ENCODE results near the gene DIPK2B. TPM values are rescaled to one million over a fixed set of nuclear protein-coding genes. Genes with fewer than 3 reads are reported as not detected.

Gene DIPK2B
- total RNA-seq, 1 donor from 2014 or later, result not detected

GRCh38 chrX:45187731-45188130, 12.9 kb downstream of the DIPK2B start:
- H3K9me3 Mint-ChIP-seq (ENCODE audit: low read depth), result no peaks in the 10 kb centered on the region
- no peaks in the 10 kb centered on the region for H3K27me3 Mint-ChIP-seq (ENCODE audit: low read depth)
- H3K27ac Mint-ChIP-seq (ENCODE audit: unreplicated experiment), result no peak overlapping the region
- H3K4me3 Mint-ChIP-seq (ENCODE audit: unreplicated experiment), result peak overlapping the region; percentile 70
- H3K36me3 Mint-ChIP-seq (ENCODE audit: low read depth), result no peaks in the 10 kb centered on the region
- no peak for TF ChIP-seq CTCF (IDR thresholded peaks at IDR 0.05)
- H3K4me1 Mint-ChIP-seq (ENCODE audit: low read depth), result peaks cover 11% of the 10 kb centered on the region
- DNase-seq (ENCODE audit: low spot score), result no peak

- Mint-ChIP-seq H3K4me3 (ENCODE audit: unreplicated experiment) (peak overlapping the region; percentile 70), H3K9me3 (ENCODE audit: low read depth) (peaks cover 5% of the 10 kb centered on the region), H3K4me1 (ENCODE audit: low read depth) (peaks cover 11% of the 10 kb centered on the region), H3K27ac (ENCODE audit: unreplicated experiment) (no peak overlapping the region), H3K27me3 (ENCODE audit: low read depth) (no peaks in the 10 kb centered on the region), H3K36me3 (ENCODE audit: low read depth) (no peaks in the 10 kb centered on the region)
- no peak for TF ChIP-seq CTCF (IDR thresholded peaks at IDR 0.05)
- no peak for DNase-seq (ENCODE audit: low spot score)
These were observed 14.0 kb downstream of the DIPK2B start for GRCh38 chrX:45186643-45187026.

- Mint-ChIP-seq H3K36me3 (ENCODE audit: low read depth) (no peaks in the 10 kb centered on the region), H3K4me1 (ENCODE audit: low read depth) (peaks cover 11% of the 10 kb centered on the region), H3K27me3 (ENCODE audit: low read depth) (no peaks in the 10 kb centered on the region), H3K27ac (ENCODE audit: unreplicated experiment) (no peak overlapping the region), H3K9me3 (ENCODE audit: low read depth) (peaks cover 20% of the 10 kb centered on the region), H3K4me3 (ENCODE audit: unreplicated experiment) (no peak overlapping the region)
- TF ChIP-seq CTCF (IDR thresholded peaks at IDR 0.05), result no peak
- no peak for DNase-seq (ENCODE audit: low spot score)
These were observed 16.5 kb downstream of the DIPK2B start for GRCh38 chrX:45184211-45184610.

- H3K36me3 Mint-ChIP-seq (ENCODE audit: low read depth), result no peaks in the 10 kb centered on the region
- peaks cover 20% of the 10 kb centered on the region for H3K9me3 Mint-ChIP-seq (ENCODE audit: low read depth)
- H3K27ac Mint-ChIP-seq (ENCODE audit: unreplicated experiment), result no peak overlapping the region
- no peaks in the 10 kb centered on the region for H3K27me3 Mint-ChIP-seq (ENCODE audit: low read depth)
- no peak overlapping the region for H3K4me3 Mint-ChIP-seq (ENCODE audit: unreplicated experiment)
- TF ChIP-seq CTCF (IDR thresholded peaks at IDR 0.05), result no peak
- H3K4me1 Mint-ChIP-seq (ENCODE audit: low read depth), result no peaks in the 10 kb centered on the region
- no peak for DNase-seq (ENCODE audit: low spot score)
These were observed 27.8 kb downstream of the DIPK2B start for GRCh38 chrX:45172890-45173289.

- Mint-ChIP-seq H3K27ac (ENCODE audit: unreplicated experiment) (no peak overlapping the region), H3K27me3 (ENCODE audit: low read depth) (no peaks in the 10 kb centered on the region), H3K36me3 (ENCODE audit: low read depth) (no peaks in the 10 kb centered on the region), H3K4me1 (ENCODE audit: low read depth) (no peaks in the 10 kb centered on the region), H3K4me3 (ENCODE audit: unreplicated experiment) (no peak overlapping the region), H3K9me3 (ENCODE audit: low read depth) (peaks cover 4% of the 10 kb centered on the region)
- TF ChIP-seq CTCF (IDR thresholded peaks at IDR 0.05), result no peak
- DNase-seq (ENCODE audit: low spot score), result no peak
These were observed 33.9 kb downstream of the DIPK2B start for GRCh38 chrX:45166781-45167180.

Data from chondrocyte (in vitro differentiated cells).